NT2/D1 (cell line): Measurements from ENCODE around the gene USP31.

ENCODE experiments used
- YY1 ChIP-seq: IDR thresholded peaks from 2 replicates; pipeline ENCODE4 v1.6.1; 2011; ENCODE audit not compliant: insufficient read length, insufficient read depth
- ZNF274 ChIP-seq: IDR thresholded peaks from 2 replicates; pipeline ENCODE4 v1.6.1; 2011; ENCODE audit warnings: mild to moderate bottlenecking, low read depth, low read length

- no peak for TF ChIP-seq ZNF274
- no peak for TF ChIP-seq YY1
Measured at GRCh38 chr16:23148166-23148512, 1.1 kb downstream of the USP31 start.
